Esophagus muscularis mucosa (tissue), 4 donors: ENCODE data around the gene RNF144B. TPM values are rescaled to one million over a fixed set of nuclear protein-coding genes. Genes with fewer than 3 reads are reported as not detected.
"Not testable (repeated sequence)": the region's sequence is repeated elsewhere in the genome, so short reads cannot be mapped to it uniquely, and the experiment has no call there.

ENCODE experiments used
- DNase-seq: peaks from one replicate; pipeline ENCODE4 v3.0.0-alpha.2; 2017; ENCODE audit errors: extremely low spot score
- H3K27ac ChIP-seq, 4 donors: fragments of 200-600 bp; sonication (generic); replicated peaks in 1 of 4; 1 replicate in 3 of 4; 2 replicates in 1 of 4; pipeline ENCODE4 v1.5.1; 2016 to 2019; ENCODE audit warnings: mild to moderate bottlenecking in 1 of 4
- H3K27me3 ChIP-seq, 4 donors: fragments of 200-600 bp; sonication (generic); one replicate each; pipeline versions ENCODE4 v1.5.1 to v1.6.0; 2016 to 2019
- H3K36me3 ChIP-seq, 4 donors: fragments of 200-600 bp; sonication (generic); one replicate each; pipeline ENCODE4 v1.5.1; 2016 to 2019
- H3K4me1 ChIP-seq, 4 donors: fragments of 200-600 bp; sonication (generic); one replicate each; pipeline ENCODE4 v1.5.1; 2016 to 2019
- H3K4me3 ChIP-seq, 4 donors: fragments of 200-600 bp; sonication (generic); 1 replicate in 2 of 4; 2 replicates in 2 of 4; pipeline ENCODE4 v1.5.1; 2016 to 2019; ENCODE audit warnings: mild to moderate bottlenecking in 4 of 4, moderate library complexity in 1 of 4
- H3K9me3 ChIP-seq, 4 donors: fragments of 200-600 bp; sonication (generic); 1 replicate in 3 of 4; 2 replicates in 1 of 4; pipeline ENCODE4 v1.5.1; 2016 to 2019
- EP300 ChIP-seq: sonication (generic); formaldehyde crosslinking; IDR thresholded peaks from one replicate; pipeline ENCODE4 v1.6.1; 2017; ENCODE audit warnings: antibody characterized with exemption
- POLR2A ChIP-seq: fragments of 450-650 bp; IDR thresholded peaks from one replicate; pipeline ENCODE4 v1.6.1; 2017; ENCODE audit warnings: antibody characterized with exemption, moderate library complexity, mild to moderate bottlenecking, low read depth
- POLR2AphosphoS5 ChIP-seq, 2 donors: sonication (generic); formaldehyde crosslinking; IDR thresholded peaks; one replicate each; pipeline ENCODE4 v1.6.1; 2017; ENCODE audit warnings: antibody characterized with exemption in 2 of 2
- WGBS: methylation state at CpG from one replicate; pipeline ENCODE4 v1.1.5; 2018; 5-methylcytosine and 5-hydroxymethylcytosine counted together
- intact Hi-C: fragments of 100-400 bp; cut with DNase I; formaldehyde crosslinking; loops from one replicate; pipeline ENCODE4 v1.15.1; 2023
- total RNA-seq, 4 donors: library from RNA; depleted of rRNA; stranded (reverse); fragments of >200 nt; gene quantifications; one replicate each; pipeline versions ENCODE4 v1.1.0 to v1.2.1, GENCODE V29; 2016
- TF ChIP-seq, protein P1 (sequence below), 3 experiments: fragments of 200-600 bp in 2 of 3; fragments of 450-650 bp in 1 of 3; sonication (generic) in 2 of 3; IDR thresholded peaks; one replicate each; pipeline ENCODE4 v1.5.1; 2017 to 2019; ENCODE audit warnings: antibody characterized with exemption in 3 of 3, mild to moderate bottlenecking in 2 of 3, moderate library complexity in 1 of 3

RNF144B gene
- total RNA-seq, 4 donors from 2014 or later: 6.6 to 20.0 (median 12.1) TPM

DNA sequence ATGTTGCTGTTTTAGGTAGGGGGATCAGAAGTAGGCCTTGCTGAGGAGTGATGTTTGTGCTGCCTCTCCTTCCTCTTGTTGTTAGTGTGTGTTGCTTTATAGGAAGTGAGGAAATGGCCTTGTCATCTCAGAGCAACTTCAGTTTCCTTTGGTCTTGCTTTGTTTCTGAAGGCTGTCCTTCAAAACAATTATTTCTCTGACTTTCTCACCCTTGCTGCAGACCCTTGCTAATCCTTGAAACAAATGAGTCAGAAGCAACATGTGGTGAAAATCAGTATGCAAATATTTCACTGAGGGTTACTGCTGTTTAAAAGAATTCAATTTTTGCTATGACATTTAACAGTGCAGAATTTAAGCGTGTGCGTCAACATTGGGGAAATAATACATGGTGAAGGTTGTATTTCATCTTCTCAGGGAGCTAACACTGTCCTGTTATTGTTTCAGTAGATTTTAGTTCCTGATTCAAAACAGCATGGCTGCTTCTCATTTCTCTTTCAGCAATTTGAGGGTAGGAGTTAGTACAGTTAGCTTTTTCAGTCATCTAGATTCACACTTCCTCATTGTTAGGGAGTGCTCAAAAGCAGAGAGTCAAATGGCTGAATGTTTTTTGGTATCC, 13.8 kb downstream of the RNF144B start:
- Histone ChIP-seq H3K9me3 (no peaks in the 10 kb centered on the region), H3K27me3 (no peaks in the 10 kb centered on the region), H3K36me3 (peaks cover 0 to 26% (median 7%) of the 10 kb centered on the region in 4 donors), H3K27ac (peak overlapping the region in 1 of 4 donors; percentile 20), H3K4me3 (no peak overlapping the region), H3K4me1 (peaks cover 0 to 20% (median 3%) of the 10 kb centered on the region in 4 donors)
- DNase-seq: no peak
- WGBS: 79% methylated on average over 2 of the region's 2 CpGs
- intact Hi-C loops: no loop called here
- TF ChIP-seq EP300 (no peak), POLR2A (no peak), POLR2AphosphoS5 (IDR thresholded peaks at IDR 0.05) (no peak)
- TF ChIP-seq, protein P1, sequence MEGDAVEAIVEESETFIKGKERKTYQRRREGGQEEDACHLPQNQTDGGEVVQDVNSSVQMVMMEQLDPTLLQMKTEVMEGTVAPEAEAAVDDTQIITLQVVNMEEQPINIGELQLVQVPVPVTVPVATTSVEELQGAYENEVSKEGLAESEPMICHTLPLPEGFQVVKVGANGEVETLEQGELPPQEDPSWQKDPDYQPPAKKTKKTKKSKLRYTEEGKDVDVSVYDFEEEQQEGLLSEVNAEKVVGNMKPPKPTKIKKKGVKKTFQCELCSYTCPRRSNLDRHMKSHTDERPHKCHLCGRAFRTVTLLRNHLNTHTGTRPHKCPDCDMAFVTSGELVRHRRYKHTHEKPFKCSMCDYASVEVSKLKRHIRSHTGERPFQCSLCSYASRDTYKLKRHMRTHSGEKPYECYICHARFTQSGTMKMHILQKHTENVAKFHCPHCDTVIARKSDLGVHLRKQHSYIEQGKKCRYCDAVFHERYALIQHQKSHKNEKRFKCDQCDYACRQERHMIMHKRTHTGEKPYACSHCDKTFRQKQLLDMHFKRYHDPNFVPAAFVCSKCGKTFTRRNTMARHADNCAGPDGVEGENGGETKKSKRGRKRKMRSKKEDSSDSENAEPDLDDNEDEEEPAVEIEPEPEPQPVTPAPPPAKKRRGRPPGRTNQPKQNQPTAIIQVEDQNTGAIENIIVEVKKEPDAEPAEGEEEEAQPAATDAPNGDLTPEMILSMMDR (IDR thresholded peaks at IDR 0.05): no peak

- peaks cover 0 to 27% (median 3%) of the 10 kb centered on the region in 4 donors for H3K36me3 ChIP-seq
- WGBS: over 99% methylated on average over 6 of the region's 6 CpGs
- H3K4me1 ChIP-seq: peaks cover 0 to 25% (median 3%) of the 10 kb centered on the region in 4 donors
- H3K9me3 ChIP-seq, intact Hi-C loops, H3K4me3 ChIP-seq, H3K27me3 ChIP-seq, DNase-seq, H3K27ac ChIP-seq: not testable (repeated sequence)
Observed at GRCh38 chr6:18404965-18405364, 17.8 kb downstream of the RNF144B start.

GRCh38 chr6:18405477-18406293, 18.5 kb downstream of the RNF144B start:
- 47% methylated on average over 4 of the region's 4 CpGs for WGBS
- no peaks in the 10 kb centered on the region for H3K27me3 ChIP-seq
- no peaks in the 10 kb centered on the region for H3K9me3 ChIP-seq
- DNase-seq: no peak
- no peak for TF ChIP-seq POLR2A
- no peak for TF ChIP-seq EP300
- no peak for TF ChIP-seq POLR2AphosphoS5 (IDR thresholded peaks at IDR 0.05)
- no peak overlapping the region for H3K27ac ChIP-seq
- peaks cover 0 to 27% (median 5%) of the 10 kb centered on the region in 4 donors for H3K4me1 ChIP-seq
- peaks cover 0 to 21% (median 0%) of the 10 kb centered on the region in 4 donors for H3K36me3 ChIP-seq
- intact Hi-C loops: no loop called here
- H3K4me3 ChIP-seq: no peak overlapping the region

DNA sequence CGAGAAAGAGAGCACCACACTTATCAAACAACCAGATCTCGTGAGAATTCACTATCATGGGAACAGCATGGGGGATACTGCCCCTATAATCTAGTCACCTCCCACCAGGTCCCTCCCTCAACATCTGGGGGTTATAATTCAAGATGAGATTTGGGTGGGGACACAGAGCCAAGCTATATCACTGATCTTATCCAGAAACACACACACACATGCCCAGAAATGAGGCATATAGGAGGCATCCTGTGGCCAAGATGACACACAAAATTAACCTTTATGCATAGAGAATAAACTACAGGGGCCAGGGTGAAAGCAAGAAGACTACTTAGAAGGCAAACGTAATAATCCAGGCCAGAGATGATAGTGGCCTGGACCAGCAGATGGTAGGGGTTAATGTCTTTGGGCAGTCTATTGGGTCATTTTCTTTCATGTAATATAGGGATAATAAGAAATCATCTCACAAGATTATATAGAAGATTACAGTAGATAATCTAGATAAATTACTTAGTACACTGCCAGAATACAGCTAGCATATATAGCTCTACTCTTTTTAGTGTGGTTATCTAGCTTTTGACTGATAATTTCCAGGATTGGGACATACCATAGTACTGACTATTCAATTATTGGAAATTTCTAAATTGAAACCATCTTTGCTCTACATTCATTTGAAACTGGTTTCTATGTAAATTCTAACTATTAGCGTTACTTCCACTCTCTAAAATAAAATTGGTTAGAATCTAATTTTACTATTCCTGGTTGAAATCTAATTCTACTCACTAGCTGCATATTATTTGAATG, 20.0 kb downstream of the RNF144B start:
- intact Hi-C loops: no loop called here
- no peaks in the 10 kb centered on the region for H3K27me3 ChIP-seq
- WGBS: 96% methylated on average over 4 of the region's 4 CpGs
- peaks cover 0 to 19% (median 5%) of the 10 kb centered on the region in 4 donors for H3K4me1 ChIP-seq
- H3K36me3 ChIP-seq: peaks cover 0 to 15% (median 0%) of the 10 kb centered on the region in 4 donors
- H3K4me3 ChIP-seq: no peak overlapping the region
- H3K9me3 ChIP-seq: no peaks in the 10 kb centered on the region
- DNase-seq: no peak
- TF ChIP-seq, protein P1 (IDR thresholded peaks at IDR 0.05): no peak
- TF ChIP-seq POLR2AphosphoS5 (IDR thresholded peaks at IDR 0.05): no peak
- no peak for TF ChIP-seq POLR2A
- no peak for TF ChIP-seq EP300
- H3K27ac ChIP-seq: no peak overlapping the region

DNA sequence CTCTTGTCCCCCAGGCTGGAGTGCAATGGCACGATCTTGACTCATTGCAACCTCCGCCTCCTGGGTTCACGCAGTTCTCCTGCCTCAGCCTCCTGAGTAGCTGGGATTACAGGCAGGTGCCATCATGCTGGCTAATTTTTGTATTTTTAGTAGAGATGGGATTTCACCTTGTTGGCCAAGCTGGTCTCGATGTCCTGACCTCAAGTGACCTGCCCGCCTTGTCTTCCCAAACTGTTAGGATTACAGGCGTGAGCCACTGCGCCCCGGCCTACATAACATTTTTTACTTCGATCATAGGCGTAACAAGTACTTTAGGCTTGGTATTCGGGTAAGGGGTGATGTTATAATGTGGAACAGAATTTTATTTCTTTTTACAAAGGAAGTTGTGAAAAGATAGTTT, 22.5 kb downstream of the RNF144B start:
- H3K36me3 ChIP-seq, H3K27me3 ChIP-seq, H3K9me3 ChIP-seq, intact Hi-C loops, DNase-seq, H3K27ac ChIP-seq, H3K4me3 ChIP-seq: not testable (repeated sequence)
- H3K4me1 ChIP-seq: peaks cover 0 to 20% (median 5%) of the 10 kb centered on the region in 4 donors
- 96% methylated on average over 11 of the region's 11 CpGs for WGBS

DNA sequence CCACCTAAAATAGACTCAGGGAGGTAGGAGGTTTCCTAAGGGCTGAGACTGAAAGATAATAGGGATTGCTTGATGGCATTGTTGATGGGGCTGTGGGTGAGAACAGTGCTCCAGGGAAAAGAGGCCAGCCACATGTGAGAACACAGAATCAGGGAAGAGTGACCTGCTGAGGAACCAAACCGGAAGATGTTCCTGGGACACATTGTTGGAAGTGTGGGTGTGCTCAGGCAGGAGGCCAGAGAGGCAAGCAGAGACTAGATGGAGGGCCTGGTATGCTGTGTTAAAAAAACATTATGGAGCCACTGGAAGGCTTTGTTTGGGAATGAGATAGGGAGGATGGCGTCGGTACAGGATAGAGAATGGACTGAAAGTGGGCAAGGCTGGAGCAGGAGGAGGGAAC, 23.3 kb downstream of the RNF144B start:
- H3K9me3 ChIP-seq: no peaks in the 10 kb centered on the region
- no peak for TF ChIP-seq POLR2AphosphoS5 (IDR thresholded peaks at IDR 0.05)
- no peak for TF ChIP-seq EP300
- TF ChIP-seq POLR2A: no peak
- TF ChIP-seq, protein P1 (IDR thresholded peaks at IDR 0.05): no peak
- intact Hi-C loops: no loop called here
- peaks cover 5 to 25% (median 11%) of the 10 kb centered on the region in 4 donors for H3K4me1 ChIP-seq
- H3K36me3 ChIP-seq: peaks cover 0 to 4% (median 0%) of the 10 kb centered on the region in 4 donors
- H3K27ac ChIP-seq: no peak overlapping the region
- no peak overlapping the region for H3K4me3 ChIP-seq
- no peaks in the 10 kb centered on the region for H3K27me3 ChIP-seq
- no peak for DNase-seq
- WGBS: 97% methylated on average over 3 of the region's 3 CpGs
